GM23338 (cell line): ENCODE data around the gene CACNA1S. TPM values are rescaled to one million over a fixed set of nuclear protein-coding genes. Genes with fewer than 3 reads are reported as not detected.
A peak's percentile ranks its signal among the peaks of the same experiment; 100 is the strongest.

Experiments
- ATAC-seq: fragments of 200-7000 bp; cut with Tn5 transposase; 3 replicates; pipeline ENCODE4 v1.9.1; 2020
- DNase-seq: peaks from one replicate; pipeline ENCODE4 v3.0.0-alpha.2; 2015; ENCODE audit warnings: low spot score
- H2AFZ ChIP-seq: fragments of 200-600 bp; sonication (generic); 2 replicates; pipeline ENCODE4 v1.8.0; 2016; ENCODE audit warnings: antibody characterized with exemption, mild to moderate bottlenecking, moderate library complexity
- H3F3A ChIP-seq: fragments of 200-600 bp; sonication (generic); replicated peaks from 2 replicates; pipeline ENCODE4 v1.8.0; 2017; ENCODE audit warnings: antibody characterized with exemption, mixed run types, low read depth
- H3K27ac ChIP-seq: fragments of 200-600 bp; sonication (generic); 2 replicates; pipeline ENCODE4 v1.6.1; 2016; ENCODE audit warnings: low read depth
- H3K27me3 ChIP-seq: fragments of 200-600 bp; sonication (generic); 2 replicates; pipeline ENCODE4 v1.8.0; 2016; ENCODE audit warnings: mild to moderate bottlenecking, mixed run types, moderate library complexity; ENCODE audit not compliant: insufficient read depth
- H3K36me3 ChIP-seq: fragments of 200-600 bp; sonication (generic); 2 replicates; pipeline ENCODE4 v1.8.0; 2016; ENCODE audit warnings: mild to moderate bottlenecking; ENCODE audit not compliant: insufficient read depth
- H3K4me1 ChIP-seq: fragments of 200-600 bp; sonication (generic); 2 replicates; pipeline ENCODE4 v1.8.0; 2016; ENCODE audit warnings: mild to moderate bottlenecking, moderate library complexity; ENCODE audit not compliant: insufficient read depth
- H3K4me2 ChIP-seq: fragments of 200-600 bp; sonication (generic); 2 replicates; pipeline ENCODE4 v1.7.1; 2017; ENCODE audit warnings: mixed run types
- H3K4me3 ChIP-seq: fragments of 200-600 bp; sonication (generic); 2 replicates; pipeline ENCODE4 v1.6.1; 2016; ENCODE audit warnings: mixed run types
- H3K79me2 ChIP-seq: fragments of 200-600 bp; sonication (generic); replicated peaks from 2 replicates; pipeline ENCODE4 v1.8.0; 2017; ENCODE audit warnings: mild to moderate bottlenecking; ENCODE audit not compliant: insufficient read depth
- H3K9me2 ChIP-seq: fragments of 200-600 bp; sonication (generic); 2 replicates; pipeline ENCODE4 v1.8.0; 2017; ENCODE audit not compliant: insufficient read depth
- H4K20me1 ChIP-seq: fragments of 200-600 bp; sonication (generic); replicated peaks from 2 replicates; pipeline ENCODE4 v1.8.0; 2017; ENCODE audit warnings: mild to moderate bottlenecking; ENCODE audit not compliant: insufficient read depth
- H3K27ac Mint-ChIP-seq: 2 replicates; pipeline ENCODE4 v1.8.0; 2020; ENCODE audit warnings: inconsistent platforms, mild to moderate bottlenecking, moderate library complexity, mixed read lengths
- H3K27me3 Mint-ChIP-seq: 3 replicates; pipeline ENCODE4 v1.8.0; 2022; ENCODE audit warnings: low read depth, mild to moderate bottlenecking, moderate library complexity, mixed read lengths, inconsistent platforms; ENCODE audit not compliant: insufficient read depth, poor library complexity
- H3K36me3 Mint-ChIP-seq: 3 replicates; pipeline ENCODE4 v1.8.0; 2021; ENCODE audit warnings: low read depth, mild to moderate bottlenecking, inconsistent platforms, moderate library complexity, mixed read lengths
- H3K4me1 Mint-ChIP-seq: 3 replicates; pipeline ENCODE4 v1.8.0; 2020; ENCODE audit warnings: mild to moderate bottlenecking, inconsistent platforms, mixed read lengths
- H3K4me3 Mint-ChIP-seq: 3 replicates; pipeline ENCODE4 v1.8.0; 2021; ENCODE audit warnings: moderate library complexity, mild to moderate bottlenecking, inconsistent platforms, mixed read lengths
- H3K9me3 Mint-ChIP-seq: 3 replicates; pipeline ENCODE4 v1.8.0; 2020; ENCODE audit warnings: moderate library complexity, mild to moderate bottlenecking, inconsistent platforms, mixed read lengths
- CREB1 ChIP-seq: fragments of 250-450 bp; sonication (Bioruptor Pico); IDR thresholded peaks from 2 replicates; pipeline ENCODE4 v1.5.0; 2020; ENCODE audit warnings: low read depth, mild to moderate bottlenecking, moderate library complexity
- ETS1 ChIP-seq: IDR thresholded peaks from 2 replicates; pipeline ENCODE4 v1.6.1; 2016; ENCODE audit warnings: antibody characterized with exemption
- EZH2 ChIP-seq: fragments of 200-600 bp; sonication (generic); IDR thresholded peaks from one replicate; pipeline ENCODE4 v1.8.0; 2017; ENCODE audit warnings: antibody characterized with exemption, mild to moderate bottlenecking, low read depth; ENCODE audit not compliant: unreplicated experiment
- EZH2phosphoT487 ChIP-seq: fragments of 200-600 bp; sonication (generic); IDR thresholded peaks from one replicate; pipeline ENCODE4 v1.8.1; 2018; ENCODE audit warnings: antibody characterized with exemption; ENCODE audit not compliant: unreplicated experiment
- JUNB ChIP-seq: IDR thresholded peaks from one replicate; pipeline ENCODE4 v1.6.1; 2016; ENCODE audit warnings: antibody characterized with exemption; ENCODE audit not compliant: unreplicated experiment
- NANOG ChIP-seq: IDR thresholded peaks from 2 replicates; pipeline ENCODE4 v1.6.1; 2016; ENCODE audit warnings: antibody characterized with exemption, borderline replicate concordance
- POLR2AphosphoS5 ChIP-seq: IDR thresholded peaks from 2 replicates; pipeline ENCODE4 v1.6.1; 2016; ENCODE audit warnings: antibody characterized with exemption, low read depth
- STAT1 ChIP-seq: IDR thresholded peaks from one replicate; pipeline ENCODE4 v1.6.1; 2016; ENCODE audit warnings: antibody characterized with exemption; ENCODE audit not compliant: unreplicated experiment
- ZNF114 ChIP-seq: fragments of 250-450 bp; sonication (Bioruptor Pico); IDR thresholded peaks from 2 replicates; pipeline ENCODE4 v1.5.0; 2020; ENCODE audit warnings: mild to moderate bottlenecking, moderate library complexity
- ZNF331 ChIP-seq: fragments of 250-450 bp; sonication (Bioruptor Pico); IDR thresholded peaks from 2 replicates; pipeline ENCODE4 v1.5.0; 2020; ENCODE audit warnings: low read depth, mild to moderate bottlenecking, moderate library complexity
- polyA plus RNA-seq: library from polyadenylated mRNA; unstranded; fragments of >200 nt; fragmentation: Nextera tagmentation; extraction: Ambion mirVana; gene quantifications from 2 replicates; pipeline ENCODE4 v1.2.1, GENCODE V29; 2016
- total RNA-seq: library from RNA; depleted of rRNA; stranded (reverse); fragments of >200 nt; shearing (Covaris generic); gene quantifications from 2 replicates; pipeline ENCODE4 v1.2.3, GENCODE V29; 2014
- TF ChIP-seq, protein P1 (sequence below): fragments of 250-450 bp; sonication (Bioruptor Pico); IDR thresholded peaks from 2 replicates; pipeline ENCODE4 v1.5.0; 2020; ENCODE audit warnings: mild to moderate bottlenecking, moderate library complexity
- TF ChIP-seq, protein P2 (sequence below), 2 experiments: fragments of 200-600 bp in 1 of 2; sonication (generic) in 1 of 2; conservative IDR thresholded peaks; 2 replicates each; pipeline versions ENCODE4 v1.5.1 to v1.6.1; 2016 to 2017; ENCODE audit warnings: antibody characterized with exemption in 2 of 2, low read depth in 2 of 2, mild to moderate bottlenecking in 2 of 2, moderate library complexity in 1 of 2

CACNA1S gene
- total and polyA plus RNA-seq, 2 experiments from 2014 or later: 0.03 TPM; not detected in 1

DNA sequence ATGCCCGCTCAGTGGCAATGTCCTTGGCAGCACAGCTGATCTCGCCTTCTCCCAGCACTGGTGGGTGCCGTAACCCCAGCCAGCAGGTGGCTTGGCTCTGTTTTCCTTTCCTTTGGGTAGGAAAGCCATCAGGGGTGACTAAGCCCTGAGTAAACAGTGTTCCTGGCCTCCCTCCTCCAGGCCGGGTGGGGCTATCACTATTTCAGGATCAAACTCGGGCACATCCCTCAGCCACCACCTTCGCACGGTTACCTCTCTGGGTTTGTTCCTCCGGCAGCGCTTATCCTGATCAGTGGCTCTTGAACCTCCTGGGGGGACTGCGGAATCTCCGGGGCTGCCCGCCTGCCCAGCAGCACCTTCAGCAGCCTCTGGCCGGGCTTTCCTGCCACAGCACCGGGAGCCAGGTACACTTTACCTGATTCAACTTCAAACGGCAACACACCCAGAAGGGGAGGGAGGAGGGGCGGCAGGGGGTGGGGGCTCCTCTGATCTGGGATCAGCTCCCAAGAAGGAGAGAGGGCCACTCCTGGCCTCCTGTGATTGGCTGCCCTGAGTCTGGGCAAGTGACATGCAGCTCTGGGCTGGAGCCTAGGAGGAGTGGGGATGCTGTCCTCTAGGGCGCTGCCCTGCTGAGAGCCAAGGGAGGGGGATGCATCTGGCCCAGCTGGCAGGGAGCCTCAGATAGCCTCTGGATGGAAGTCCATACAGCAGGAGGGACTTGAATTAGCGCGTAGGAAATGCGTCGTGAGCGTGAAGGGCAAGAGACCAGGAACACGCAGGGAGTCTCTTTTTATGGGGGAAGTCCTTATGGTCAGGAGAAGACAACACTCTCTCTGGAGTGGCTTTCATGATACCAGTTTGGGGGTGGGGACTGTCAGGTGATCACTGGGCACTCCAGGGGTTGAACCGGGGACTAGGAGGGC is 14.9 kb upstream of the CACNA1S start, which contains the start of gene ASCL5 (continued):
- TF ChIP-seq ETS1 (no peak), POLR2AphosphoS5 (no peak)

- Mint-ChIP-seq H3K27ac (no peak overlapping the region), H3K27me3 (peaks cover 15% of the 10 kb centered on the region), H3K4me3 (no peak overlapping the region), H3K4me1 (peaks cover 11% of the 10 kb centered on the region), H3K36me3 (no peaks in the 10 kb centered on the region; the same call in 2 of the 3 replicates), H3K9me3 (no peaks in the 10 kb centered on the region; the same call in 2 of the 3 replicates)
- no peaks in the 10 kb centered on the region for H3K79me2 ChIP-seq
- peak; percentile 8 for DNase-seq
- ATAC-seq: no peak; the same call in 2 of the 3 replicates
- H4K20me1 ChIP-seq: no peaks in the 10 kb centered on the region
- peaks cover 8% of the 10 kb centered on the region; the same call in 1 of the 2 replicates for H3K4me1 ChIP-seq
- peak overlapping the region; percentile 67; the same call in 1 of the 2 replicates for H3K4me2 ChIP-seq
- H3K4me3 ChIP-seq: peak overlapping the region; percentile 28; the same call in 1 of the 2 replicates
- no peaks in the 10 kb centered on the region for H3F3A ChIP-seq
- no peaks in the 10 kb centered on the region for H3K27me3 ChIP-seq
- H2AFZ ChIP-seq: peak overlapping the region; percentile 90
- no peaks in the 10 kb centered on the region for H3K36me3 ChIP-seq
- no peak overlapping the region for H3K27ac ChIP-seq
- no peaks in the 10 kb centered on the region for H3K9me2 ChIP-seq
- TF ChIP-seq JUNB (no peak), EZH2 (no peak), ZNF114 (no peak), CREB1 (CRISPR knock-in tag) (no peak), ETS1 (no peak), STAT1 (no peak), ZNF331 (CRISPR knock-in tag) (no peak), NANOG (no peak), POLR2AphosphoS5 (no peak), EZH2phosphoT487 (no peak)
- TF ChIP-seq, protein P1, sequence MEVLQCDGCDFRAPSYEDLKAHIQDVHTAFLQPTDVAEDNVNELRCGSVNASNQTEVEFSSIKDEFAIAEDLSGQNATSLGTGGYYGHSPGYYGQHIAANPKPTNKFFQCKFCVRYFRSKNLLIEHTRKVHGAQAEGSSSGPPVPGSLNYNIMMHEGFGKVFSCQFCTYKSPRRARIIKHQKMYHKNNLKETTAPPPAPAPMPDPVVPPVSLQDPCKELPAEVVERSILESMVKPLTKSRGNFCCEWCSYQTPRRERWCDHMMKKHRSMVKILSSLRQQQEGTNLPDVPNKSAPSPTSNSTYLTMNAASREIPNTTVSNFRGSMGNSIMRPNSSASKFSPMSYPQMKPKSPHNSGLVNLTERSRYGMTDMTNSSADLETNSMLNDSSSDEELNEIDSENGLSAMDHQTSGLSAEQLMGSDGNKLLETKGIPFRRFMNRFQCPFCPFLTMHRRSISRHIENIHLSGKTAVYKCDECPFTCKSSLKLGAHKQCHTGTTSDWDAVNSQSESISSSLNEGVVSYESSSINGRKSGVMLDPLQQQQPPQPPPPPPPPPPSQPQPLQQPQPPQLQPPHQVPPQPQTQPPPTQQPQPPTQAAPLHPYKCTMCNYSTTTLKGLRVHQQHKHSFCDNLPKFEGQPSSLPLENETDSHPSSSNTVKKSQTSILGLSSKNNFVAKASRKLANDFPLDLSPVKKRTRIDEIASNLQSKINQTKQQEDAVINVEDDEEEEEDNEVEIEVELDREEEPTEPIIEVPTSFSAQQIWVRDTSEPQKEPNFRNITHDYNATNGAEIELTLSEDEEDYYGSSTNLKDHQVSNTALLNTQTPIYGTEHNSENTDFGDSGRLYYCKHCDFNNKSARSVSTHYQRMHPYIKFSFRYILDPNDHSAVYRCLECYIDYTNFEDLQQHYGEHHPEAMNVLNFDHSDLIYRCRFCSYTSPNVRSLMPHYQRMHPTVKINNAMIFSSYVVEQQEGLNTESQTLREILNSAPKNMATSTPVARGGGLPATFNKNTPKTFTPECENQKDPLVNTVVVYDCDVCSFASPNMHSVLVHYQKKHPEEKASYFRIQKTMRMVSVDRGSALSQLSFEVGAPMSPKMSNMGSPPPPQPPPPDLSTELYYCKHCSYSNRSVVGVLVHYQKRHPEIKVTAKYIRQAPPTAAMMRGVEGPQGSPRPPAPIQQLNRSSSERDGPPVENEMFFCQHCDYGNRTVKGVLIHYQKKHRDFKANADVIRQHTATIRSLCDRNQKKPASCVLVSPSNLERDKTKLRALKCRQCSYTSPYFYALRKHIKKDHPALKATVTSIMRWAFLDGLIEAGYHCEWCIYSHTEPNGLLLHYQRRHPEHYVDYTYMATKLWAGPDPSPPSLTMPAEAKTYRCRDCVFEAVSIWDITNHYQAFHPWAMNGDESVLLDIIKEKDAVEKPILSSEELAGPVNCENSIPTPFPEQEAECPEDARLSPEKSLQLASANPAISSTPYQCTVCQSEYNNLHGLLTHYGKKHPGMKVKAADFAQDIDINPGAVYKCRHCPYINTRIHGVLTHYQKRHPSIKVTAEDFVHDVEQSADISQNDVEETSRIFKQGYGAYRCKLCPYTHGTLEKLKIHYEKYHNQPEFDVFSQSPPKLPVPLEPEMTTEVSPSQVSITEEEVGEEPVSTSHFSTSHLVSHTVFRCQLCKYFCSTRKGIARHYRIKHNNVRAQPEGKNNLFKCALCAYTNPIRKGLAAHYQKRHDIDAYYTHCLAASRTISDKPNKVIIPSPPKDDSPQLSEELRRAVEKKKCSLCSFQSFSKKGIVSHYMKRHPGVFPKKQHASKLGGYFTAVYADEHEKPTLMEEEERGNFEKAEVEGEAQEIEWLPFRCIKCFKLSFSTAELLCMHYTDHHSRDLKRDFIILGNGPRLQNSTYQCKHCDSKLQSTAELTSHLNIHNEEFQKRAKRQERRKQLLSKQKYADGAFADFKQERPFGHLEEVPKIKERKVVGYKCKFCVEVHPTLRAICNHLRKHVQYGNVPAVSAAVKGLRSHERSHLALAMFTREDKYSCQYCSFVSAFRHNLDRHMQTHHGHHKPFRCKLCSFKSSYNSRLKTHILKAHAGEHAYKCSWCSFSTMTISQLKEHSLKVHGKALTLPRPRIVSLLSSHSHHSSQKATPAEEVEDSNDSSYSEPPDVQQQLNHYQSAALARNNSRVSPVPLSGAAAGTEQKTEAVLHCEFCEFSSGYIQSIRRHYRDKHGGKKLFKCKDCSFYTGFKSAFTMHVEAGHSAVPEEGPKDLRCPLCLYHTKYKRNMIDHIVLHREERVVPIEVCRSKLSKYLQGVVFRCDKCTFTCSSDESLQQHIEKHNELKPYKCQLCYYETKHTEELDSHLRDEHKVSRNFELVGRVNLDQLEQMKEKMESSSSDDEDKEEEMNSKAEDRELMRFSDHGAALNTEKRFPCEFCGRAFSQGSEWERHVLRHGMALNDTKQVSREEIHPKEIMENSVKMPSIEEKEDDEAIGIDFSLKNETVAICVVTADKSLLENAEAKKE: no peak
- TF ChIP-seq, protein P2, sequence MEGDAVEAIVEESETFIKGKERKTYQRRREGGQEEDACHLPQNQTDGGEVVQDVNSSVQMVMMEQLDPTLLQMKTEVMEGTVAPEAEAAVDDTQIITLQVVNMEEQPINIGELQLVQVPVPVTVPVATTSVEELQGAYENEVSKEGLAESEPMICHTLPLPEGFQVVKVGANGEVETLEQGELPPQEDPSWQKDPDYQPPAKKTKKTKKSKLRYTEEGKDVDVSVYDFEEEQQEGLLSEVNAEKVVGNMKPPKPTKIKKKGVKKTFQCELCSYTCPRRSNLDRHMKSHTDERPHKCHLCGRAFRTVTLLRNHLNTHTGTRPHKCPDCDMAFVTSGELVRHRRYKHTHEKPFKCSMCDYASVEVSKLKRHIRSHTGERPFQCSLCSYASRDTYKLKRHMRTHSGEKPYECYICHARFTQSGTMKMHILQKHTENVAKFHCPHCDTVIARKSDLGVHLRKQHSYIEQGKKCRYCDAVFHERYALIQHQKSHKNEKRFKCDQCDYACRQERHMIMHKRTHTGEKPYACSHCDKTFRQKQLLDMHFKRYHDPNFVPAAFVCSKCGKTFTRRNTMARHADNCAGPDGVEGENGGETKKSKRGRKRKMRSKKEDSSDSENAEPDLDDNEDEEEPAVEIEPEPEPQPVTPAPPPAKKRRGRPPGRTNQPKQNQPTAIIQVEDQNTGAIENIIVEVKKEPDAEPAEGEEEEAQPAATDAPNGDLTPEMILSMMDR (conservative IDR thresholded peaks at IDR 0.05; ENCODE audit: low read depth in 2 of 2): no peak
These were observed 14.2 kb upstream of the CACNA1S start for GRCh38 chr1:201126463-201126831.
